Ectodermal cell (in vitro differentiated cells): Measurements from ENCODE around the gene LTA4H.

Experiments used
- H3K27ac ChIP-seq: 2 replicates; pipeline ENCODE4 v1.7.0; 2013; ENCODE audit warnings: mild to moderate bottlenecking, low read depth, low read length; ENCODE audit not compliant: insufficient read depth, poor library complexity, severe bottlenecking
- H3K27me3 ChIP-seq: 2 replicates; pipeline ENCODE4 v1.7.0; 2013; ENCODE audit warnings: mild to moderate bottlenecking, low read length; ENCODE audit not compliant: insufficient read depth, control insufficient read depth, poor library complexity, severe bottlenecking
- H3K36me3 ChIP-seq: one replicate; pipeline ENCODE4 v1.7.0; 2013; ENCODE audit warnings: low read length; ENCODE audit not compliant: control insufficient read depth, insufficient read depth
- H3K4me1 ChIP-seq: one replicate; pipeline ENCODE4 v1.7.0; 2013; ENCODE audit warnings: low read length; ENCODE audit not compliant: control insufficient read depth, insufficient read depth
- H3K4me3 ChIP-seq: 2 replicates; pipeline ENCODE4 v1.7.0; 2013; ENCODE audit warnings: low read depth, low read length, control low read depth; ENCODE audit not compliant: insufficient read depth
- H3K9me3 ChIP-seq: 2 replicates; pipeline ENCODE4 v1.7.0; 2013; ENCODE audit warnings: mild to moderate bottlenecking, low read length, moderate library complexity; ENCODE audit not compliant: control insufficient read depth
- WGBS, 2 experiments: methylation state at CpG; one replicate each; pipeline ENCODE4 v1.1.7; 2013; ENCODE audit warnings: missing lambda C conversion rate in 2 of 2; 5-methylcytosine and 5-hydroxymethylcytosine counted together

LTA4H gene

DNA sequence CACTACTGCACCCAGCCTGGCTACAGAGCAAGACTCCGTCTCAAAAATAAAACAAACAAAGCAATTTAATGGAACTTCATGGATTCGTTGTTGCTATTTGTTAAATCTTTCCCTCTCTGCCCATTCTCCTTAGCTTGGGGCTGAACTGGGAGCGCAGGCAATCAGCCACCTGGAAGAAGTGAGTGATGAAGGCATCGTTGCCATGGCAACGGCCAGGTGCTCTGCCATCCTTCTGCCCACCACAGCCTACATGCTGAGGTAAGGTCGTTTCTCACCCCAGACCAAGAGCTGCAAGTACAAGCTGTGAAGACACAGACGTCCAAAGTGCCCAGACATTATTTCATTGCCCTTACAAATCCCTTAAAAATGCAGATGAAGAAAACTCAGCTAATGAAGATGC is 73.2 kb downstream of the LTA4H start:
- Histone ChIP-seq H3K27me3 (no peaks in the 10 kb centered on the region), H3K4me1 (no peaks in the 10 kb centered on the region), H3K9me3 (no peaks in the 10 kb centered on the region), H3K36me3 (no peaks in the 10 kb centered on the region), H3K4me3 (no peak overlapping the region), H3K27ac (no peak overlapping the region)
- WGBS, 2 experiments = 90 to 91% methylated on average over 7 of the region's 7 CpGs

DNA sequence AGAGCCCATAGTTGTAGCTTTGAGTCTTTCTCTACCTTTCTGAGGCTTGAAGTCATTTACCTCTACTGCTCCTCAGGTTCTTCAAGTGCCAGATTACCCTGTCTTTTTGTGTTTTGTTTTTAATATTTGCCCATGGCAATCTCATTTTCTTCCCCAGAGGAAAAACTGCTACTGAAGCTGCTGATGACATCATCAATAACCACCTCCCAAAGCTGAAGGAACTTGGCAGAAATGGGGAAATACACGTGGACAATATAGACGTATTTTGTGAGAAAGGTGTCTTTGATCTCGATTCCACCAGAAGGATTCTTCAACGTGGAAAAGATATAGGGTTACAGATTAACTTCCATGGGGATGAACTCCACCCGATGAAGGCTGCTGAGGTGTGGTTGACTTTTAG is 75.1 kb downstream of the LTA4H start:
- no peaks in the 10 kb centered on the region for H3K9me3 ChIP-seq
- WGBS, 2 experiments = 89 to 95% methylated on average over 5 of the region's 5 CpGs
- no peaks in the 10 kb centered on the region for H3K36me3 ChIP-seq
- no peak overlapping the region for H3K27ac ChIP-seq
- no peaks in the 10 kb centered on the region for H3K4me1 ChIP-seq
- no peaks in the 10 kb centered on the region for H3K27me3 ChIP-seq
- no peak overlapping the region for H3K4me3 ChIP-seq

DNA sequence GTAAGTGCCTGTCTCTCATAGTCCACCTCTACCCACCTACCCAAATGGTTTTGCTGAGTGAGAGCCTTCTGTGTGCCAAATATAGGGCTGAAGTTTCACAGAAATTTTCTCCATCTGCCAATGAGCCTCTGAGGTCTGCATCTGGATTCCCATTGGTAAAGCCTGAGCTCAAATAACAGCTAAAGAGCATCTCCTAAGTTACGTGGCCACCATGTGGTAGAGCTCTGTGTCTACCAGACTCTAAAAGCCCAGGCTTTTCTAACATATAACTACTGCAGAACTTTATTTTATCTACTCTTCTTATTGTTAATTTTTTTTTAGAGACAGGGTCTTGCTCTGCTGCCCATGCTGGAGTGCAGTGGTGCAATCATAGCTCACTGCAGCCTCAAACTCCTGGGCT is 76.3 kb downstream of the LTA4H start:
- Histone ChIP-seq H3K9me3 (no peaks in the 10 kb centered on the region), H3K27me3 (no peaks in the 10 kb centered on the region), H3K4me1 (no peaks in the 10 kb centered on the region), H3K4me3 (no peak overlapping the region), H3K36me3 (no peaks in the 10 kb centered on the region), H3K27ac (no peak overlapping the region)
- 67 to 84% methylated on average over 1 of the region's 1 CpG for WGBS, 2 experiments

DNA sequence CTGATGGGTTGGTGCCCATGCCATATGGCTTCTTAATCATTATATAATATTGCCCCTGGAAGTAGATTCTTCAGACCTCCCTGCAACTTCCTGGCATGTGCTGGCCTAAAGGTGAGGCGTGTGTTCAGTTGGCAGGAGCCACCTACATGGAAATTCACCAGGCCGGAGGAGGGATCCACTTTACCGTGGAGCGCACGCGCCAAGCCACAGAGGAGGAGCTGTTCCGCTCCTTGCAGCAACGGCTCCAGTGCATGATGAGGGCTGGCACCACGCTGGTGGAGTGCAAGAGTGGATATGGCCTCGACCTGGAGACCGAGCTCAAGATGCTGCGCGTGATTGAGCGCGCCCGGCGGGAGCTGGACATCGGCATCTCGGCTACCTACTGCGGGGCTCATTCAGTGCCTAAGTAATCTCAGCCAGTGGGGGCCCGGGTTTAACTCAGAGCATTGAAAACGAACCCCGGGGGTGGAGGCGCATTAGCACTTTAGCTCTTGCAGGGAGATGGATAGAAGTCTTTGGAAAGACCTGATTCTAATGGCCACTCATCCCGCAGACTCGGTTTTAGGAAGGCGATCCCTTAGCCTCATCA is 78.7 kb downstream of the LTA4H start:
- H3K27me3 ChIP-seq = no peaks in the 10 kb centered on the region
- H3K9me3 ChIP-seq = no peaks in the 10 kb centered on the region
- no peak overlapping the region for H3K4me3 ChIP-seq
- H3K36me3 ChIP-seq = no peaks in the 10 kb centered on the region
- H3K27ac ChIP-seq = no peak overlapping the region
- WGBS, 2 experiments = 72 to 79% methylated on average over 27 of the region's 27 CpGs
- no peaks in the 10 kb centered on the region for H3K4me1 ChIP-seq

DNA sequence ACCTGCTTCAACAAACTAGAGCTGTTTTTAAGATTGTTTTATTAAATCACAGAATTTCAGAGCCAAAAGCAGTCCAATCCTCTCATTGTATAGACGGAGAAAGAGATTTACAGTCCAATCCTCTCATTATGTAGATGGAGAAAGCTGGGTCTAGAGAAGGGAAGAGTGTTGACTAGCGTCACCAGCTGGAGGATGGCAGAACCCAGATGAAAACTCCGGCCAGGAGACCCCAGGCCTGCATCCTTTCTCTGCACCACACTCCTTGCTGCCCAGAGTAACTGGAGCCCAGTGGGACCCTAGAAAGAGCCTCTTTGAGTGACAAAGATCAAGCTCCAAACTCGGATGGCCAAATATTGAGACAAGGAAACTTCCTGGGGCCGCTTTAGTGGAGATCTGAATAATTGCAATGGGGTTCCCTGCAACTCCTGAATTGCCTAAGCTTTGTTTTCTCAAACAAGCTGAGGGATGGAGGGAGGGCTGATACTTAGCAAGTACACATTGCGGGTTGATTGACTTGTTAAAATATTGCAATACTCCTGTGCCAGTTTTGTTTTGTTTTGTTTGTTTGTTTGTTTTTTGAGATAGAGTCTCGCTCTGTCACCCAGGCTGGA is 79.7 kb downstream of the LTA4H start:
- WGBS, 2 experiments = 77 to 81% methylated on average over 7 of the region's 7 CpGs
- Histone ChIP-seq H3K36me3 (no peaks in the 10 kb centered on the region), H3K4me3 (no peak overlapping the region), H3K27me3 (no peaks in the 10 kb centered on the region), H3K9me3 (no peaks in the 10 kb centered on the region), H3K27ac (no peak overlapping the region), H3K4me1 (no peaks in the 10 kb centered on the region)

DNA sequence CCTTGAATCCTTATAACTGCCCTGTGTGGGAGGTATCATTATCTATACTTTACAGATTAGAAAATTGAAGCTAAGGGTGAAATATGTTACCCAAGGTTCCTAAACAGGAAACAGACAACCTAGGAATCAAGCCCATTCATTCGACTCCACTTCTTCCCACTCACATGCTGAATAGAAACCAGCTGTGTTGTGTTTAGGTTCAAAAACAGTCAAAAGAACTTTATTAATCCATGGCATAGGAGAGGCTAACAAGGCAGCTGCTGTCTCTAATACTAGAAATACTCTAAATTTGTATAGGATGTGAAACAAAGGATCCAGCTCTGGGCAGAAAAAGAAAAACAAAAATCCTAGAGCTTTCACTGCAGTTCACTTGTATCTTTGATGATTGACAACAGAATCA is 82.4 kb downstream of the LTA4H start:
- H3K4me3 ChIP-seq = no peak overlapping the region
- no peaks in the 10 kb centered on the region for H3K27me3 ChIP-seq
- no peaks in the 10 kb centered on the region for H3K4me1 ChIP-seq
- no peaks in the 10 kb centered on the region for H3K36me3 ChIP-seq
- no peaks in the 10 kb centered on the region for H3K9me3 ChIP-seq
- H3K27ac ChIP-seq = no peak overlapping the region
- 79% methylated on average over 1 of the region's 1 CpG; no CpG with 5 or more reads in 1 of the 2 experiments for WGBS, 2 experiments

DNA sequence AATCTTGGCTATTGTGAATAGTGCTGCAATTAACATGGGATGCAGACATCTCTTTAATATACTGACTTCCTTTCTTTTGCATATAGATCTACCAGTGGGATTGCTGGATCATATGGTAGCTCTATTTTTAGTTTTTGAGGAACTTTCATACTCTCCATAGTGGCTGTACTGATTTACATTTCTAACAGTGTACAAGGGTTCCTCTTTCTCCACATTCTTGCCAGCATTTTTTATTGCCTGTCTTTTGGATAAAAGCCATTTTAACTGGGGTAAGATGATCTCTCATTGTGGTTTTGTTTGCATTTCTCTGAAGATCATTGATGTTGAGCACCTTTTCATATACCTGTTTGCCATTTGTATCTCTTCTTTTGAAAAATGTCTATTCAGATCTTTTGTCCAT is 83.9 kb downstream of the LTA4H start:
- no peak overlapping the region for H3K27ac ChIP-seq
- H3K36me3 ChIP-seq = no peaks in the 10 kb centered on the region
- no peaks in the 10 kb centered on the region for H3K27me3 ChIP-seq
- no peak overlapping the region for H3K4me3 ChIP-seq
- no peaks in the 10 kb centered on the region for H3K9me3 ChIP-seq
- no peaks in the 10 kb centered on the region for H3K4me1 ChIP-seq
